Kidney (tissue), 14 donors: ENCODE measurements around the gene KRT79. TPM values are rescaled to one million over a fixed set of nuclear protein-coding genes. Genes with fewer than 3 reads are reported as not detected.

Experiments
- DNase-seq, 5 donors: peaks; one replicate each; pipeline ENCODE4 v3.0.0-alpha.2; 2013 to 2020
- FAIRE-seq: peaks from 2 replicates; lab custom pipeline; 2012; peaks lifted over from hg19 to GRCh38; lab: Jason Lieb, UNC
- H3K27ac ChIP-seq, 2 donors: one replicate each; pipeline ENCODE4 v1.7.0; 2013; ENCODE audit warnings: low read depth in 2 of 2, low read length in 2 of 2, inconsistent platforms in 1 of 2
- H3K27me3 ChIP-seq: one replicate; pipeline ENCODE4 v1.7.1; 2013; ENCODE audit warnings: low read length, inconsistent platforms; ENCODE audit not compliant: control insufficient read depth, insufficient read depth
- H3K36me3 ChIP-seq, 3 donors: one replicate each; pipeline versions ENCODE4 v1.7.0 to v1.7.1; 2013; ENCODE audit warnings: low read length in 3 of 3, control low read depth in 1 of 3, inconsistent platforms in 1 of 3; ENCODE audit not compliant: insufficient read depth in 3 of 3, control insufficient read depth in 2 of 3
- H3K4me1 ChIP-seq, 3 donors: one replicate each; pipeline versions ENCODE4 v1.7.0 to v1.7.1; 2013; ENCODE audit warnings: low read length in 3 of 3, inconsistent platforms in 1 of 3, low read depth in 1 of 3; ENCODE audit not compliant: control insufficient read depth in 2 of 3, insufficient read depth in 2 of 3
- H3K4me3 ChIP-seq, 3 donors: one replicate each; pipeline versions ENCODE4 v1.7.0 to v1.8.1; 2013; ENCODE audit warnings: low read length in 3 of 3, control low read depth in 1 of 3, inconsistent platforms in 1 of 3
- H3K9ac ChIP-seq, 3 donors: one replicate each; pipeline versions ENCODE4 v1.7.0 to v1.7.1; 2013; ENCODE audit warnings: low read length in 3 of 3, control low read depth in 1 of 3, inconsistent platforms in 1 of 3
- H3K9me3 ChIP-seq, 3 donors: one replicate each; pipeline versions ENCODE4 v1.7.0 to v1.7.1; 2013; ENCODE audit warnings: low read length in 3 of 3, control low read depth in 1 of 3, inconsistent platforms in 1 of 3; ENCODE audit not compliant: control insufficient read depth in 2 of 3, insufficient read depth in 1 of 3
- intact Hi-C: fragments of 100-400 bp; cut with DNase I; formaldehyde crosslinking; loops from one replicate; pipeline ENCODE4 v1.11.1; 2022
- polyA plus RNA-seq: library from polyadenylated mRNA; stranded (reverse); fragments of 350-450 nt; fragmentation: Illumina TruSeq; extraction: RNeasy Lipid Tissue Mini Kit (QIAGEN cat#74804); gene quantifications from one replicate; pipeline ENCODE4 v1.2.3, GENCODE V29; 2014; ENCODE audit warnings: low read depth, low replicate concordance; ENCODE audit not compliant: insufficient read depth
- total RNA-seq: library from RNA; stranded (reverse); fragmentation: NEBNext Ultra II Directional; extraction: Animal tissue kit (Norgen Biotek cat#: 25700); gene quantifications from one replicate; pipeline ENCODE4 v1.2.1, GENCODE V29; 2021
- TF ChIP-seq, protein P1 (sequence below): IDR thresholded peaks from 3 replicates; pipeline ENCODE4 v1.5.1; 2012; ENCODE audit warnings: mild to moderate bottlenecking, moderate library complexity, borderline replicate concordance; ENCODE audit not compliant: insufficient read depth; ENCODE audit errors: extremely low read depth
- donor health status: control.
- donor health status: control.
- donor health status: control.
- donor health status: control.
- donor health status: control.
- donor health status: DM: yes; HTN: yes; CAD: no.
- donor health status: Normal renal cell carcinoma (clear cell type).

Gene KRT79
- total and polyA plus RNA-seq, 2 donors from 2014 or later: not detected

GRCh38 chr12:52776435-52776834 is 57.7 kb downstream of the KRT79 start:
- intact Hi-C loops: no loop called here
- TF ChIP-seq, protein P1, sequence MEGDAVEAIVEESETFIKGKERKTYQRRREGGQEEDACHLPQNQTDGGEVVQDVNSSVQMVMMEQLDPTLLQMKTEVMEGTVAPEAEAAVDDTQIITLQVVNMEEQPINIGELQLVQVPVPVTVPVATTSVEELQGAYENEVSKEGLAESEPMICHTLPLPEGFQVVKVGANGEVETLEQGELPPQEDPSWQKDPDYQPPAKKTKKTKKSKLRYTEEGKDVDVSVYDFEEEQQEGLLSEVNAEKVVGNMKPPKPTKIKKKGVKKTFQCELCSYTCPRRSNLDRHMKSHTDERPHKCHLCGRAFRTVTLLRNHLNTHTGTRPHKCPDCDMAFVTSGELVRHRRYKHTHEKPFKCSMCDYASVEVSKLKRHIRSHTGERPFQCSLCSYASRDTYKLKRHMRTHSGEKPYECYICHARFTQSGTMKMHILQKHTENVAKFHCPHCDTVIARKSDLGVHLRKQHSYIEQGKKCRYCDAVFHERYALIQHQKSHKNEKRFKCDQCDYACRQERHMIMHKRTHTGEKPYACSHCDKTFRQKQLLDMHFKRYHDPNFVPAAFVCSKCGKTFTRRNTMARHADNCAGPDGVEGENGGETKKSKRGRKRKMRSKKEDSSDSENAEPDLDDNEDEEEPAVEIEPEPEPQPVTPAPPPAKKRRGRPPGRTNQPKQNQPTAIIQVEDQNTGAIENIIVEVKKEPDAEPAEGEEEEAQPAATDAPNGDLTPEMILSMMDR: no peak
- Histone ChIP-seq H3K4me3 (no peak overlapping the region), H3K27ac (no peak overlapping the region), H3K9ac (no peak overlapping the region), H3K4me1 (no peaks in the 10 kb centered on the region), H3K27me3 (peaks cover 2% of the 10 kb centered on the region), H3K36me3 (no peaks in the 10 kb centered on the region), H3K9me3 (no peaks in the 10 kb centered on the region)
- no peak for DNase-seq
- no peak for FAIRE-seq

GRCh38 chr12:52774629-52775250 is 59.4 kb downstream of the KRT79 start:
- Histone ChIP-seq H3K27me3 (no peaks in the 10 kb centered on the region), H3K4me3 (no peak overlapping the region), H3K9ac (no peak overlapping the region), H3K36me3 (no peaks in the 10 kb centered on the region), H3K27ac (no peak overlapping the region), H3K9me3 (no peaks in the 10 kb centered on the region), H3K4me1 (no peaks in the 10 kb centered on the region)
- DNase-seq (no peak), FAIRE-seq (no peak)
- TF ChIP-seq, protein P1: no peak
- intact Hi-C loops: no loop called here

- intact Hi-C loops: no loop called here
- H3K27me3 ChIP-seq: no peaks in the 10 kb centered on the region
- DNase-seq: no peak
- H3K4me1 ChIP-seq: no peaks in the 10 kb centered on the region
- H3K9ac ChIP-seq: no peak overlapping the region
- TF ChIP-seq, protein P1: no peak
- no peak for FAIRE-seq
- H3K9me3 ChIP-seq: no peaks in the 10 kb centered on the region
- no peaks in the 10 kb centered on the region for H3K36me3 ChIP-seq
- no peak overlapping the region for H3K27ac ChIP-seq
- no peak overlapping the region for H3K4me3 ChIP-seq
These were observed 61.3 kb downstream of the KRT79 start for GRCh38 chr12:52772772-52773171.

GRCh38 chr12:52772188-52772587 is 61.9 kb downstream of the KRT79 start:
- Histone ChIP-seq H3K27me3 (no peaks in the 10 kb centered on the region), H3K27ac (no peak overlapping the region), H3K4me3 (no peak overlapping the region), H3K4me1 (no peaks in the 10 kb centered on the region), H3K36me3 (no peaks in the 10 kb centered on the region), H3K9me3 (no peaks in the 10 kb centered on the region), H3K9ac (no peak overlapping the region)
- FAIRE-seq (no peak), DNase-seq (no peak)
- intact Hi-C loops: no loop called here
- TF ChIP-seq, protein P1: no peak
